Measurements from ENCODE around the gene MORN3. TPM values are rescaled to one million over a fixed set of nuclear protein-coding genes. Genes with fewer than 3 reads are reported as not detected.
"Not testable (repeated sequence)": the region's sequence is repeated elsewhere in the genome, so short reads cannot be mapped to it uniquely, and the experiment has no call there.

MORN3 gene
- total RNA-seq, 2 experiments from 2014 or later = 3.6 to 4.2 TPM

DNA sequence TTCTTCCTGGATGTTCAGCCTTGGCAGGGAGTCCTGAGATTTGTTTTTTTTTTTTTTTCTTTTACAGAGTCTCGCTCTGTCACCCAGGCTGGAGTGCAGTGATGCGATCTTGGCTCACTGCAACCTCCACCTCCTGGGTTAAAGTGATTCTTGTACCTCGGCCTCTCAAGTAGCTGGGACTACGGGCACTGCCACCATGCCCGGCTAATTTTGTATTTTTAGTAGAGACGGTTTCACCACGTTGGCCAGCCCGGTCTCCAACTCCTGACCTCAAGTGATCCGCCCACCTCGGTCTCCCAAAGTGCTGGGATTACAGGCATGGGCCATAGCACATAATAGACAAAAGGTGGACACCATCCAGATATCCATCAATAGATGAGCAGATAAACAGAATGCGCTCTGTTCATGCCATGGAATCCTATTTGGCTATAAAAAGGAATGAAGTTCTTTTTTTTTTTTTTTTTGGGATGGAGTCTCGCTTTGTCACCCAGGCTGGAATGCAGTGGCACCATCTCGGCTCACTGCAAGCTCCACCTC lies 10.3 kb upstream of the MORN3 start:
- not testable (repeated sequence) for H3K9me3 Mint-ChIP-seq; H3K4me3 Mint-ChIP-seq; H3K36me3 Mint-ChIP-seq (ENCODE audit: low read depth); H3K27ac Mint-ChIP-seq; DNase-seq; H3K4me1 Mint-ChIP-seq; H3K27me3 Mint-ChIP-seq
- POLR2A ChIA-PET = interaction anchor here (3.6 kb wide), 1 partner anchor 52 kb away, joined by 10 read pairs; the partner anchor contains the start of gene ORAI1
- CTCF ChIA-PET = interaction anchor here (0.6 to 1.2 kb wide), 6 partner anchors 20 to 239 kb away, joined by 3 read pairs; partner anchors contain the start of genes CFAP251 and ORAI1

DNA sequence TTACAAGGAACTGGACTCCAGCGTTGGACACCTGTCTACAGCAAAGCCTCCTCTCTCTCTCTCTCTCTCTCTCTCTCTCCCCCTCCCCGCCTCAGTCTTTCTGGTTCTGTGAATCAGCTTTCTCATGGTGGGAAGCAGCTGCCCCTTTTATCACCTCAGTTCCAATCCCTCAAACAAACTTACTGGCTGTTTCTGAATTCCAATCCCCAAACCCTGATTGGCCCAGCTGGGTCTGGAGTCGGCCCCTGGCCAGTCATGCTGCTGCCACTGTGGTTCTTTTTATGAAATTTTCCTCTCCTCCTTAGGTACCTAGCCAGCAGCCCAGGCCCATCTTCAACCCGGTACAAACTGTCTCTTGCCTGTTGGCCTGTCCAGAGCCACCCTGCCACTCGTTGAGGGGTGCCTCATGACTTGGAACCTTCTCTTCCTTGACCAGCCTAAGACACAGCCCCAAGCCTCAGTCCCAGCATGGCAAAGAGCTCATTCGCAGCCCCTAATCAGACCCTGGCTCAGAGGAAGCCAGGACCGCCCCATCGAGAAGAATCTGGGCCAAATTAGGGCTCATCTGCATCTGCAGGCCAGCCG lies 9.4 kb upstream of the MORN3 start:
- H3K4me1 Mint-ChIP-seq = peaks cover 11% of the 10 kb centered on the region

DNA sequence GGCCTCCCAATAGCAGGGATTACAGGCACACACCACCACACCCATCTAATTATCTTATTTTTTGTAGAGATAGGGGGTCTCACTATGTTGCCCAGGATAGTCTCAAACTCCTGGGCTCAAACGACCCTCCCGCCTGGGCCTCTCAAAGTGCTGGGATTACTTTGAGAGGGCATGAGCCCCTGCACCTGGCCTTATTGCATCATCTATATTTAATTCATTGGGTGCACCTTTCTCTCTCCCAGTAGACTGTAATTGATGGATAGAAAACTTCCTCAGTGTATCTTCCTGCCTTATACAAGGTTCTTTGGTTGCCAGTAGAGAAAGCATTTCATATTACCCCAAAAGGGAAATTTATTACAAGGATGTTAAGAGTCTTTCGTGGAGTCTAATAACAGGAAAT lies 8.9 kb upstream of the MORN3 start:
- Mint-ChIP-seq H3K27me3 (no peaks in the 10 kb centered on the region), H3K36me3 (ENCODE audit: low read depth) (no peaks in the 10 kb centered on the region), H3K9me3 (no peaks in the 10 kb centered on the region), H3K27ac (no peak overlapping the region), H3K4me3 (no peak overlapping the region), H3K4me1 (peaks cover 16% of the 10 kb centered on the region)
- ChIA-PET POLR2A (interaction anchor here (3.6 kb wide), 1 partner anchor 51 kb away, joined by 10 read pairs; the partner anchor contains the start of gene ORAI1), CTCF (no interaction called here)
- DNase-seq = no peak

More for the DNA sequence above, 9.4 kb upstream of the MORN3 start:
- no peak overlapping the region for H3K27ac Mint-ChIP-seq
- no peaks in the 10 kb centered on the region for H3K36me3 Mint-ChIP-seq (ENCODE audit: low read depth)
- DNase-seq = no peak
- ChIA-PET POLR2A (interaction anchor here (3.6 kb wide), 1 partner anchor 51 kb away, joined by 10 read pairs; the partner anchor contains the start of gene ORAI1), CTCF (interaction anchor here (1.2 kb wide), 1 partner anchor 19 kb away, joined by 3 read pairs; no protein-coding TSS in a partner anchor)
- no peaks in the 10 kb centered on the region for H3K27me3 Mint-ChIP-seq
- no peaks in the 10 kb centered on the region for H3K9me3 Mint-ChIP-seq
- no peak overlapping the region for H3K4me3 Mint-ChIP-seq

DNA sequence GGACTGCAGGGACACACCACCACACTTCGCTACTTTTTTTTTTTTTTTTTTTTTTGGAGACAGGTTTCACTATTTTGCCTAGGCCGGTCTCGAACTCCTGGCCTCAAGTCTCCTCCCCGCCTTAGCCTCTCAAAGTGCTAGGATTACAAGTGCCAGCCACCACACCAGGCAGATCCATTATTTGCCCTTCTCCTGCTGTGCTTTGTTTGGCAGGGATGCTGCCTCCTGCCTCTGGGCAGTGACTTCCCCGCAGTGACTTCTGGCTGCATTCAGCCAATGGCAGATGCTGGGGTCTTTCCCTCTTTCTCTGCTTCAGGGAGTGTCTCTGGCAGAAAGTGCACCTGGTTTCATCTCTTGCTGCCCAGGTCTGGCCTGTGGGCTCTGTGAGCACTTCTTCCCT lies 6.7 kb upstream of the MORN3 start:
- POLR2A ChIA-PET = no interaction called here
- CTCF ChIA-PET = no interaction called here
- H3K9me3 Mint-ChIP-seq = no peaks in the 10 kb centered on the region
- H3K27ac Mint-ChIP-seq = no peak overlapping the region
- H3K36me3 Mint-ChIP-seq (ENCODE audit: low read depth) = no peaks in the 10 kb centered on the region
- no peak overlapping the region for H3K4me3 Mint-ChIP-seq
- DNase-seq = no peak
- H3K27me3 Mint-ChIP-seq = no peaks in the 10 kb centered on the region
- peaks cover 32% of the 10 kb centered on the region for H3K4me1 Mint-ChIP-seq

DNA sequence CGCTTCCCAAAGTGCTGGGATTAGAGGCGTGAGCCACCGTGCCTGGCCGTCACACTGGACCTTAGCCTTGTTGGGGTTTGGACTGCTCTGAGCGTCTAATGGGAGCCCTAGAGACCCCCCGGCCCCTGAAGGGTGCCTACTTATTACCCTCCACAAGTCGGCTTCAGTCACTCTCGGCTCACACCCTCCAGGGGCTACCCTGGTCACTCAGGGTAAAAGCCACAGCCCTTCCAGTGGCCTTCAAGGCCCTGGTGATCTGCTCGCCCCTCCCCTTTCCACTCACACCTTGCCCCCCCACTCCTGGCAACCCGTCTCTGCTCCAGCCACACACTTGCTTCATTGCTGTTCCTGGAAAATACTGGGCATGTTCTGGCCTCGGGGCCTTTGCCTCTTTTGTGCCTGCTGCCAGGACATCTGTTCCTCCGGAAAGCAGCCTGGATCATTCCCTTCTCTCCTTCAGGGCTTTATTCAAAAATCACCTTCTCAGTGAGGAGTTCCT lies 3.6 kb upstream of the MORN3 start:
- Mint-ChIP-seq H3K9me3 (no peaks in the 10 kb centered on the region), H3K27ac (peak overlapping the region; percentile 100), H3K36me3 (ENCODE audit: low read depth) (no peaks in the 10 kb centered on the region), H3K27me3 (no peaks in the 10 kb centered on the region), H3K4me1 (peaks cover 39% of the 10 kb centered on the region), H3K4me3 (peak overlapping the region; percentile 89)
- ChIA-PET CTCF (interaction anchor here (0.5 to 8.6 kb wide), 10 partner anchors 9 to 178 kb away, joined by 3 to 80 read pairs (median 8); partner anchors contain the start of gene ORAI1), POLR2A (interaction anchor here (1.2 to 3.5 kb wide), 13 partner anchors 12 to 136 kb away, joined by 3 to 57 read pairs (median 13); partner anchors contain the start of gene ORAI1)
- DNase-seq = peak; percentile 20

DNA sequence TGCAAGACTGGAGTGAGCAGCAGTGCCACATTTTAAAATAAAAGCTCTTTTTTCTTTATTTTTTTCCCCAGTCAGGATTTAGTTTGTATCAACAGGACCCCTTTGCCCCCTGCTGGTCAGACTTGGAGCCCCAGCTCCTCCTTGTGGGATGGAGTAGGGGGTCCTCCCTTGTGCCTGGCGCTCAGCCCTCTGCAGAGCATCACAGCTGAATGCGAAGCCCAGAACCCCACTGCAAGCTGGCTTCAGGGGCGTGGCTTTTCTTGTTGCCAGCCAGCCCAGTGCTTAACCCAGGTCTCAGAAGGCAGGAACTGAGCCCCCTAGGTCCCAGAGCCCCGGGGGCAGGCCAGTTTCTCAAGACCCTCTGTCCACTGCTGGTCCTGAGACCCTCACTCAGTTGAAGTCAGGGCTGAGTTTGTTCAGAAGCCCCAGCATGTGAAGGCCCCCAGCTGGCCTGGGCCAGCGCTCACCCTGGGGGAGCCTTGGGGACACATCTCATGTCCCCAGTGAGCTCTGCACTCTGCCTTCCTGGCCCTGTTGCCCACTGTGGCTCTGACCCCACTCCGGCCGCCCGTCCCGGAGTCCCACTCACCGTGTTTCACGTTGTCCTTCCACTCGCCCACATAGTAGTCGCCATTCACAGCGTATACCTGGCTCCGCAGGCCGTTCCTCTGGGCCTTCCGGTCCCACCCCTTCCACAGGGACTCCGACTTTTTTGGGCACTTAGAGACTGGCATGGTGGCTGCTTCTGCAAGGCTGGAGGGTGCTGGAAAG lies 519 bp downstream of the MORN3 start:
- H3K4me1 Mint-ChIP-seq = peaks cover 65% of the 10 kb centered on the region
- H3K27ac Mint-ChIP-seq = no peak overlapping the region
- no peak overlapping the region for H3K4me3 Mint-ChIP-seq
- CTCF ChIA-PET = interaction anchor here (0.7 to 8.6 kb wide), 23 partner anchors 9 to 174 kb away, joined by 3 to 80 read pairs (median 5); partner anchors contain the start of genes KDM2B and ORAI1
- no peaks in the 10 kb centered on the region for H3K9me3 Mint-ChIP-seq
- H3K27me3 Mint-ChIP-seq = no peaks in the 10 kb centered on the region
- peak; percentile 57 for DNase-seq
- peaks cover 16% of the 10 kb centered on the region for H3K36me3 Mint-ChIP-seq (ENCODE audit: low read depth)
- POLR2A ChIA-PET = interaction anchor here (0.5 to 3.3 kb wide), 10 partner anchors 9 to 134 kb away, joined by 3 to 41 read pairs (median 5); partner anchors contain the start of gene ORAI1

DNA sequence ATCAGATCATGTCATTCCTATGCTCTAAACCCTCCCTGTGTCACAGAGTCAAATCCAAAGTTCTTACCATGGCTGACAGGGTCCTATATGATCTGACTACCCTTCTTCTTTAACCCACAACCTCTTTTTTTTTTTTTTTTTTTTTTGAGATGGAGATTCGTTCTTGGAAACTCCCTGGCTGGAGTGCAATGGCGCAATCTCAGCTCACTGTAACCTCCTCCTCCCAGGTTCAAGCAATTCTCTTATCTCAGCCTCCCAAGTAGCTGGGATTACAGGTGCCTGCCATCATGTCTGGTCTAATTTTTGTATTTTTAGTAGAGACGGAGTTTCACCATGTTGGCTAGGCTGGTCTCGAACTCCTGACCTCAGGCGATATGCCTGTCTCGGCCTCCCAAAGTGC lies 2.6 kb downstream of the MORN3 start:
- peaks cover 63% of the 10 kb centered on the region for H3K4me1 Mint-ChIP-seq
- H3K36me3 Mint-ChIP-seq (ENCODE audit: low read depth) = peaks cover 18% of the 10 kb centered on the region
- not testable (repeated sequence) for DNase-seq, H3K9me3 Mint-ChIP-seq, H3K4me3 Mint-ChIP-seq, H3K27me3 Mint-ChIP-seq
- ChIA-PET POLR2A (interaction anchor here (1.4 kb wide), 2 partner anchors 20 to 40 kb away, joined by 3 to 4 read pairs; partner anchors contain the start of gene ORAI1), CTCF (interaction anchor here (0.7 to 8.6 kb wide), 3 partner anchors 15 to 114 kb away, joined by 3 to 80 read pairs (median 43); partner anchors contain the start of gene ORAI1)
- peak overlapping the region; percentile 47 for H3K27ac Mint-ChIP-seq

DNA sequence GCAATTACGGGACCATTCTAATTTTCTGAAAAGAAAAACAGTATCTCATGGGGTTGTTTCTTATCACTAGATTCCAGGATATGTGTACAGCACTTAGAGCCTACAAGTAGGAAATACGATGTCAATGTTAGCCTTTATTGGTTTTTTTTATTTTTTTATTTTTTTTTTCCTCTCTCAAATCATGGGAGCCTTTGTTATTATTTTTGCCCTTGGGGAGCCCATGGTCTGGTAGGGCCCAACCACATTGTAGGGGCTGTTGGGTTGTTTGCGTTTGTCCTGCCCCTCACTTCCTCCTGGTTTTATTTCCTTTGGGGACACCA lies 5.9 kb downstream of the MORN3 start:
- CTCF ChIA-PET = interaction anchor here (1.1 kb wide), 1 partner anchor 131 kb away, joined by 3 read pairs; no protein-coding TSS in a partner anchor
- no peaks in the 10 kb centered on the region for H3K27me3 Mint-ChIP-seq
- no peak for DNase-seq
- peak overlapping the region; percentile 89 for H3K4me3 Mint-ChIP-seq
- H3K36me3 Mint-ChIP-seq (ENCODE audit: low read depth) = peaks cover 18% of the 10 kb centered on the region
- H3K27ac Mint-ChIP-seq = peak overlapping the region; percentile 86
- no peaks in the 10 kb centered on the region for H3K9me3 Mint-ChIP-seq
- peaks cover 82% of the 10 kb centered on the region for H3K4me1 Mint-ChIP-seq
- POLR2A ChIA-PET = interaction anchor here (1.0 to 1.5 kb wide), 4 partner anchors 33 to 126 kb away, joined by 3 to 7 read pairs (median 3); no protein-coding TSS in a partner anchor

DNA sequence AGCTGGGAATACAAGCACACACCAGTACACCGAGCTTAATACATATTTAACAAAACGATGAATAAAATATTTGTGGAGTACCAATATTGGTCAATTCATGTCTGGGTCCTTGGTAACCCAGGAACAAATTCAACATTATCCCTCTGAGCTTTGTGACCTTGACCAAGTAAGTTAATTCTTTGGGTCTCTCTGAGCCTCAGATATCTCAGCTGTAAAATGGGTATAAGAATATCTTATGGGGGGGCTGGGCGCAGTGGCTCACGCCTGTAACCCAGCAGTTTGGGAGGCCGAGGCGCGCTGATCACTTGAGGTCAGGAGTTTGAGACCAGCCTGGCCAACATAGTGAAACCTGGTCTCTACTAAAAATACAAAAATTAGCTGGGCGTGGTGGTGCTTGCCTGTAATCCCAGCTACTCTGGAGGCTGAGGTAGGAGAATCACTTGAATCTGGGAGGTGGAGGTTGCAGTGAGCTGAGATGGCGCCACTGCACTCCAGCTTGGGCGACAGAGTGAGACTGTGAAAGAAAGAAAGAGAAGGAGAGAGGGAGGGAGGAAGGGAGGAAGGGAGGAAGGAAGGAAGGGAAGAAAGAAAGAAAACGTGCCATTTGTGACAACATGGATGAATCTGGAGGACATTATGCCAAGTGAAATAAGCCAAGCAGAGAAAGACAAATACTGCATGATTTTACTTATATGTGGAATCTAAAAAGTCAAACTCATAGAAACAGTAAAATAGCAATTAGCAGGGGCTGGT lies 7.9 kb downstream of the MORN3 start:
- H3K27ac Mint-ChIP-seq = peak overlapping the region; percentile 59
- H3K27me3 Mint-ChIP-seq, H3K4me3 Mint-ChIP-seq, H3K9me3 Mint-ChIP-seq, DNase-seq: not testable (repeated sequence)
- POLR2A ChIA-PET = interaction anchor here (0.7 to 5.7 kb wide), 5 partner anchors 7 to 34 kb away, joined by 3 to 71 read pairs (median 7); partner anchors contain the start of genes MORN3 and ORAI1
- H3K36me3 Mint-ChIP-seq (ENCODE audit: low read depth) = peaks cover 20% of the 10 kb centered on the region
- CTCF ChIA-PET = interaction anchor here (0.6 to 6.3 kb wide), 4 partner anchors 10 to 109 kb away, joined by 3 to 35 read pairs (median 8); partner anchors contain the start of gene ORAI1
- H3K4me1 Mint-ChIP-seq = peaks cover 90% of the 10 kb centered on the region

DNA sequence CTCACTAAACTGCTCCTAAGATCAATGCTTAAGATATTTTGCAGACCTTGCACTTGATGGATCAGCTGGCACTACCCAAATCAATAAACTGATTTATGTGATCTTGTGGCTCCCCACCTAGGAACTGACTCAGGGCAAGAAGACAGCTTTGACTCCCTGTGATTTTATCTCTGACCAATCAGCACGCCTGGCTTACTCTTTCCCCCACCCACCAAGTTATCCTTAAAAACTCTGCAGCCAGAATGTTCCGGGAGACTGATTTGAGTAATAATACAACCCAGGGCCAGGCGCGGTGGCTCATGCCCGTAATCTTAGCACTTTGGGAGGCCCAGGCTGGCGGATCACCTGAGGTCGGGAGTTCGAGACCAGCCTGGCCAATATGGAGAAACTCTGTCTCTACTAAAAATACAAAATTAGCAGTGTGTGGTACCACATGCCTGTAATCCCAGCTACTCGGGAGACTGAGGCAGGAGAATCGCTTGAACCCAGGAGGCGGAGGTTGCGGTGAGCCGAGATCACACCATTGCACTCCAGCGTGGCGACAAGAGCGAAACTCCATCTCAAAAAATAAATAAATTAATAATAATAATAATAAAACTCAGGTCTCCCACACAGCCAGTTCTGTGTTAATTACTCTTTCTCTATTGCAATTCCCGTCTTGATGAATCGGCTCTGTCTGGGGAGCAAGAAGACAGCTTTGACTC lies 12.0 kb downstream of the MORN3 start:
- H3K9me3 Mint-ChIP-seq = peaks cover 7% of the 10 kb centered on the region
- H3K36me3 Mint-ChIP-seq (ENCODE audit: low read depth) = peaks cover 34% of the 10 kb centered on the region
- CTCF ChIA-PET = interaction anchor here (0.6 to 6.3 kb wide), 7 partner anchors 12 to 136 kb away, joined by 3 to 35 read pairs (median 5); partner anchors contain the start of genes MORN3, ORAI1 and RHOF
- POLR2A ChIA-PET = interaction anchor here (0.8 to 5.7 kb wide), 9 partner anchors 9 to 99 kb away, joined by 3 to 71 read pairs (median 5); partner anchors contain the start of genes KDM2B, MORN3 and ORAI1
- peak overlapping the region; percentile 98 for H3K27ac Mint-ChIP-seq
- DNase-seq = peak; percentile 55
- no peaks in the 10 kb centered on the region for H3K27me3 Mint-ChIP-seq
- peak overlapping the region; percentile 5 for H3K4me3 Mint-ChIP-seq
- H3K4me1 Mint-ChIP-seq = peaks cover 76% of the 10 kb centered on the region

DNA sequence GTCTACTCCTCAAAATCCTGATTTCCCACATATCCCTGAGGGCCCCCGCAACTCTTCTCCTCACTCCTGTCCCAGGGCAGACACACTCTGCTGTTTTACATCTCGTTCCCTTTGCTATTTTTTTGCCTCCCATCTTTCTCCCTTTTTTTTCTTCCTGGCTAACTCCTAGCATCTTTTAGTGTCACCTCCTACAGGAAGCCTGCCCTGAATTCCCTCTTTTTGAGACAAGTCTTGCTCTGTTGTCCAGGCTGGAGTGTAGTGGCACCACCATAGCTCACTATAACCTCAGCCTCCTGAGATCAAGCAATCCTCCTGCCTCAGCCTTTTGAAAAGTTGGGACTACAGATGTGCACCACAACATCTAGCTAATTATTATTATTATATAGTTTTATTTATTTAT lies 13.3 kb downstream of the MORN3 start:
- ChIA-PET POLR2A (interaction anchor here (0.7 to 5.7 kb wide), 7 partner anchors 8 to 31 kb away, joined by 3 to 71 read pairs (median 8); partner anchors contain the start of genes MORN3 and ORAI1), CTCF (interaction anchor here (0.6 to 6.3 kb wide), 6 partner anchors 13 to 137 kb away, joined by 3 to 35 read pairs (median 4); partner anchors contain the start of genes ORAI1 and RHOF)
- H3K27me3 Mint-ChIP-seq = no peaks in the 10 kb centered on the region
- H3K4me1 Mint-ChIP-seq = peaks cover 66% of the 10 kb centered on the region
- no peak overlapping the region for H3K27ac Mint-ChIP-seq
- DNase-seq = no peak
- no peak overlapping the region for H3K4me3 Mint-ChIP-seq
- peaks cover 7% of the 10 kb centered on the region for H3K9me3 Mint-ChIP-seq
- H3K36me3 Mint-ChIP-seq (ENCODE audit: low read depth) = peaks cover 38% of the 10 kb centered on the region

All from activated CD4-positive, alpha-beta memory T cell treated with anti-CD3 and anti-CD28 coated beads, Interleukin-2, amount 10 ng/mL, durations not matched to agents 7 days and 5 days (primary cell).